IPS-20b (cell line): Measurements from ENCODE around the gene ABLIM1.

Experiments used
- H3K27ac ChIP-seq: one replicate; pipeline ENCODE4 v1.5.1; 2013; ENCODE audit warnings: low read length
- H3K27me3 ChIP-seq: 2 replicates; pipeline ENCODE4 v1.6.1; 2013; ENCODE audit warnings: mild to moderate bottlenecking, low read length, inconsistent platforms; ENCODE audit not compliant: insufficient read depth
- H3K36me3 ChIP-seq: 2 replicates; pipeline ENCODE4 v1.6.1; 2013; ENCODE audit warnings: low read depth, mild to moderate bottlenecking, inconsistent platforms, low read length, moderate library complexity; ENCODE audit not compliant: insufficient read depth
- H3K4me1 ChIP-seq: 2 replicates; pipeline ENCODE4 v1.6.1; 2013; ENCODE audit warnings: mild to moderate bottlenecking, control low read depth, inconsistent platforms, low read length, moderate library complexity; ENCODE audit not compliant: insufficient read depth
- H3K4me3 ChIP-seq: 2 replicates; pipeline ENCODE4 v1.5.1; 2013; ENCODE audit warnings: mild to moderate bottlenecking, low read length, inconsistent platforms
- H3K9ac ChIP-seq: 2 replicates; pipeline ENCODE4 v1.6.1; 2013; ENCODE audit warnings: low read depth, mild to moderate bottlenecking, inconsistent platforms, low read length, moderate library complexity
- H3K9me3 ChIP-seq: 2 replicates; pipeline ENCODE4 v1.6.1; 2013; ENCODE audit warnings: mild to moderate bottlenecking, low read depth, low read length, inconsistent platforms; ENCODE audit not compliant: insufficient read depth

ABLIM1 gene

DNA sequence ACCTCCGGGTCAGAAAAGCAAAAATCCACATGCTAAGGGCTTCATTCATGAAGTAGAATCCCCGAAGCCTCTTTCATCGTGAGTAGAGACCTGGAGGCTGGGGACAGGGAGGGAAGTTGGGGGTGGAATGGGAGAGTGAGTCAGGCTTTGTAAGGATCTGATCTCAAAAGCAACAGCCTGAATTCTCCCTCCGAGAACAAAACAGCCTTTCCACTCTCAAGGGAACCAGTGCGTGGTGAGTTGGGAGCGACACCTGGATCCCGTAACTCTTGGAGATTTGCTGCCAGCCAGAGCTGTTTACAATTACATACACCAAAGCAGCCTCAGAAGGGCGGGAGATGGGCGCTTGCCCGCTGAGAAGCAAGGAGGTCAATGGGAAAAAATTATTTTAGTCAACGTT, 264.6 kb downstream of the ABLIM1 start:
- no peak overlapping the region for H3K27ac ChIP-seq
- peaks cover 6% of the 10 kb centered on the region for H3K4me1 ChIP-seq
- H3K9ac ChIP-seq: no peak overlapping the region
- no peaks in the 10 kb centered on the region for H3K9me3 ChIP-seq
- H3K4me3 ChIP-seq: no peak overlapping the region
- no peaks in the 10 kb centered on the region for H3K36me3 ChIP-seq
- H3K27me3 ChIP-seq: no peaks in the 10 kb centered on the region; the same call in 1 of the 2 replicates

DNA sequence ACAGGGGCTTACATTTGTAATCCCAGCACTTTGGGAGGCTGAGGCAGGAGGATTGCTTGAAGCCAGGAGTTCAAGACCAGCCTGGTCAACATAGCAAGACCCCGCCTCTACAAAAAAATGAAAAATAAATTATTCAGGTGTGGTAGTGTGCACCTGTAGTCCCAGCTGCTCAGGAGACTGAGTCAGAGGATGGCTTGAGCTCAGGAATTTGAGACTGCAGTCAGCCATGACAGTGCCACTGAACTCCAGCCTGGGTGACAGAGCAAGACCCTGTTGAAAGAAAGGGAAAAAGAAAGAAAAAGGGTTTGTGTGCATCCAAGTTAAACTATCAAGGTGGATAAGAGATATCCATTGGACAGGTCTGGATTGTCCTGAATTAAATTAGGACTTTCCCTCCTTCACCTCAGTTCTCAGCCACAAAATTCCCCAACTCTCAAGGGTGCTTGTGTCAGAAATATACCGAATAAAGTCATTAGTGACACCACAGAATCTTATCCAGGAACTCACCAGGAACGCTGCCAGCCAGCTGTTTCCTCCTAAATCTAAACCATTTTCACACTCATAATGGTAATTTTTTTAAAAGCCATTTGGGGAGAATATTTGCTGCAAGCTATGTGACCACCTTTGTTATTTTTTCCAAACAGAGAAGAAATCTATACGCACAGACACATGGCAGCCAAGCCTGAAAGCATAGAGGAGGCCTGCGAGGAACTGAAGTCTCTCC, 265.8 kb downstream of the ABLIM1 start:
- Histone ChIP-seq H3K4me1 (peaks cover 6% of the 10 kb centered on the region), H3K4me3 (no peak overlapping the region), H3K36me3 (no peaks in the 10 kb centered on the region), H3K9ac (no peak overlapping the region), H3K9me3 (no peaks in the 10 kb centered on the region), H3K27ac (no peak overlapping the region), H3K27me3 (no peaks in the 10 kb centered on the region; the same call in 1 of the 2 replicates)

DNA sequence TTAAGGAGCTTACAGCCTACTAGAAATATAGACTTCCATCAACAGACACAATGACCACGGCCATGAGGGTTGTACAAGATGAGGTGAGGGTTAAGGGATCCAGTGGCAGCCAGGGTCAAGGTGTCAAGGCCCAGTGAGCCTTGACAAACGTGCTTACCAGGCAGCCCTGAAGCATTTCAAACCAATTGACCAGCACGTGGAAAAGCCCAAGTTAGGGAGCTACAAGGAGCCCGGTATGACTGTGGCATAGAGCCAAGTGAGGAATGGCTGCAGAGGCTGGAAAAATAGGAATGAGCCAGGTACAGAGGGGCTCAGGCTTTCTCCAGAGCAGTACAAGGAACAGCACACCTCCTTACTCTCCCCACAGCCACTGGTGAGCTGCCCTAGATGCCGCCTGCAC, 266.5 kb downstream of the ABLIM1 start:
- H3K4me1 ChIP-seq: peaks cover 6% of the 10 kb centered on the region
- no peaks in the 10 kb centered on the region for H3K36me3 ChIP-seq
- no peaks in the 10 kb centered on the region for H3K9me3 ChIP-seq
- no peak overlapping the region for H3K4me3 ChIP-seq
- H3K27me3 ChIP-seq: no peaks in the 10 kb centered on the region; the same call in 1 of the 2 replicates
- no peak overlapping the region for H3K9ac ChIP-seq
- H3K27ac ChIP-seq: no peak overlapping the region

DNA sequence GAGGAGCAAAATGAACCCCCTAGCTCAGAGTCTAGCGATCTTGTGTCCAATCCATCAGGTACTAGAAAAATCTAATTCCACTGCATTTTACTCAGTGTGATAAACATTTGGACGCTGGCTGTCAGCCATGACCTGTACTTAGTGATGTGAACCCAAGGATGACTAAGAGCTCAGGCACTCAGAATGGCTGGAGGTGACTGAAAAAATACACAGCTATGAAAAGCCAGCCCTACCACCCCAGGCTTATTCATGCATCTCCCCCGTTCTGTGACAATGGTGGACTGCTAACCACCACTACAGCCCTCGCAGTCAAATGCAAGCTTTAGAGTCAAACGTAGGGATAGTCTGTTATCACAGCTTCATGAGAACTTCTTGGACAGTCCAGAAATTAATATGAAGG, 268.6 kb downstream of the ABLIM1 start:
- no peaks in the 10 kb centered on the region for H3K36me3 ChIP-seq
- H3K4me1 ChIP-seq: peaks cover 6% of the 10 kb centered on the region
- no peak overlapping the region for H3K4me3 ChIP-seq
- no peaks in the 10 kb centered on the region for H3K27me3 ChIP-seq
- no peak overlapping the region for H3K27ac ChIP-seq
- no peaks in the 10 kb centered on the region for H3K9me3 ChIP-seq
- H3K9ac ChIP-seq: no peak overlapping the region

DNA sequence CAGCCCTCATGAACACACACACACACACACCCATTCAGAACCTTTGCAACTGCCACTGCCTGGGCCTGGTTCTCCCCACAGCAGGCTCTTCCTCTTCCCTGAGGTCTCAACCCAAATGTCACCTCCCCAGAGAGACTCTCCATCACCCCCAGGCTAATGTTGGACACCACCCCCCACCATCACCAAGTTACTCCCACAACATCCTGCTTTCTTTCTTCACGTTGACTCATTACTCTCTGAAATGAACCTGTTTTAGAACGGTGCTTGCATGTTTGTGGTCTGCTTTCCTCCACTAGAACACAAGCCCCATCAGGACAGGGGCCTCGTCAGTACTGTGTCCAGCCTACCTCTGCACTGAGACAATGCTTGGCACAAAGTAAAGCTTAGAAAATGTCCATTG, 269.8 kb downstream of the ABLIM1 start:
- H3K4me3 ChIP-seq: no peak overlapping the region
- H3K9ac ChIP-seq: no peak overlapping the region
- no peaks in the 10 kb centered on the region for H3K36me3 ChIP-seq
- H3K4me1 ChIP-seq: peaks cover 4% of the 10 kb centered on the region
- no peak overlapping the region for H3K27ac ChIP-seq
- H3K27me3 ChIP-seq: no peaks in the 10 kb centered on the region
- no peaks in the 10 kb centered on the region for H3K9me3 ChIP-seq

DNA sequence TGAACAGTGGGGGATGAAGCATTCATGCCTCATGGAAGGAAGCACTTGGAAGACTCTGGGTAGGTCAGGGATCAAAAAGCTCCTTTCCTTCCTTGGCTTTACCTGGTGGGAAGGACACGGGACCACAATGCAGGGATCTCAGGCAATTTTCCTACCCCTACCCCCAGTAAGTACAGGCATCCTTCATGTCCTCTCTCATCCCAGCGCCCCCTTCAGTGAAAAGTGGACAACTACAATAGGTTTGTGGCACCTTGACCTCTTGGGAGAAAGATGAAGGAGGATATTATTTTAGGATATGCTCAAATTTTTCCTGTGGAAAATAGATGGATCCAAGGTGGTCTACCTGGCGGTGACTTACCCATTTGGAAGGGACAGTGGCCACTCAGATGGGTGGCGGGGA, 270.3 kb downstream of the ABLIM1 start:
- Histone ChIP-seq H3K4me3 (no peak overlapping the region), H3K9ac (no peak overlapping the region), H3K4me1 (no peaks in the 10 kb centered on the region), H3K9me3 (no peaks in the 10 kb centered on the region), H3K27ac (no peak overlapping the region), H3K36me3 (no peaks in the 10 kb centered on the region), H3K27me3 (no peaks in the 10 kb centered on the region)

DNA sequence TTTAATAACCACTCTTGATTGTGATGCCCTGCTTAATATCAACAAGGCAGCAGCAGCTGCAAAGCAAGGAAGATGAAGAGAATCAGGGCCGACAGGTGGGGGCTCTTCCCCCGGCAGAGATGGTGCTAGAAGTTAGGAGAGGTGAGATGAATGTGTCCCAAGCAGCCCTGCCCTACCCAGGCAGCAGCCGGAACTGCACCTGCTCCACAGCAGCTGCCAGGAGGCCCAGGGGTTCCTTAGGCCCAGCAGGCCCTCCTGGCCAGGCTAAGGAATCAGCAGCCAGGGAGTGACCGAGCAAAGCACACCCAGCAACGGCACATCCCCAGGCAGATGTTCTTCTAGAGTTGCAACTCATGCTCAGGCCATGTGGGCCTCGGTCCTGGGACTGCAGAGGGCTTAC, 271.6 kb downstream of the ABLIM1 start:
- H3K27me3 ChIP-seq: no peaks in the 10 kb centered on the region
- H3K9ac ChIP-seq: no peak overlapping the region
- no peaks in the 10 kb centered on the region for H3K9me3 ChIP-seq
- H3K4me1 ChIP-seq: no peaks in the 10 kb centered on the region
- H3K27ac ChIP-seq: no peak overlapping the region
- no peaks in the 10 kb centered on the region for H3K36me3 ChIP-seq
- no peak overlapping the region for H3K4me3 ChIP-seq

DNA sequence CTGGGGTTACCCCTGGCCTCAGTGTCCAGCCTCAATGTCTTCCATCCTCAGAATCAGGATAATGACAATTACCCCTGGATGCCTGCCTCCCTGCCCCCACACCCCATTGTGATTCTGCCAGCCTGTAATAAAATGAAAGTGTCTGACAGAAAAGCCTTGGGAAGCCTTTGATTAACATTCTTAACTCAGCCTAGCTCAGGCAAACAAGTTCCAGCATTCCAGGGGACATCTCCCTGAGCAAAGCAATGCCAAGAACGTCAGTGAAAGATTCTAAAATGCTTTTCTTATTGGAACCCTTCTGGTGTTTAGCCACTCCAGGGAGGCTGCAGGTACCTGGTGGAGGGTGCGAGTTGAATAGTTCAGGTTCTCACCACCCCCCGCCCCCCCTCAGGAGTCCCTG, 272.5 kb downstream of the ABLIM1 start:
- H3K9ac ChIP-seq: no peak overlapping the region
- H3K36me3 ChIP-seq: no peaks in the 10 kb centered on the region
- no peaks in the 10 kb centered on the region for H3K4me1 ChIP-seq
- H3K9me3 ChIP-seq: no peaks in the 10 kb centered on the region
- no peak overlapping the region for H3K27ac ChIP-seq
- H3K4me3 ChIP-seq: no peak overlapping the region
- H3K27me3 ChIP-seq: no peaks in the 10 kb centered on the region

DNA sequence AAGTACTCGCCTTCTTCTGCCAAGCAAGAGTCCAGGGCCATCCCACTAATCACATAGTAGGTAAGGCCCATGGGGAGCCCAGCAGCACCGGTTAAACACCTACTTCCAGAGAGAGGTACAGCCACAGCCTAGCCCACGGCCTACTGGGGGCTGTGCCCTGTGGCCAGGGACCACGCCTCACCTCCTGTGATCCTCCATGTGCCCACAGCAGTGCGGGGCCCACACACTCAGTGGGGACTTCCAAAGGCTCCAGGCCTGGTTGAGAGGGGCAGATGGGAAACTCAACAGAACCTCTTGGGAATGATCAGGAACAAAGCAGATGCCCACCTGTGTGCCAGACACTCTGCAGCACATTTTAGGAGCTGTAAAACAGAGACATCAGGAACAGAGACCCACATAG, 273.5 kb downstream of the ABLIM1 start:
- Histone ChIP-seq H3K9ac (no peak overlapping the region), H3K9me3 (no peaks in the 10 kb centered on the region), H3K27ac (no peak overlapping the region), H3K36me3 (no peaks in the 10 kb centered on the region), H3K4me1 (no peaks in the 10 kb centered on the region), H3K4me3 (no peak overlapping the region), H3K27me3 (no peaks in the 10 kb centered on the region)

DNA sequence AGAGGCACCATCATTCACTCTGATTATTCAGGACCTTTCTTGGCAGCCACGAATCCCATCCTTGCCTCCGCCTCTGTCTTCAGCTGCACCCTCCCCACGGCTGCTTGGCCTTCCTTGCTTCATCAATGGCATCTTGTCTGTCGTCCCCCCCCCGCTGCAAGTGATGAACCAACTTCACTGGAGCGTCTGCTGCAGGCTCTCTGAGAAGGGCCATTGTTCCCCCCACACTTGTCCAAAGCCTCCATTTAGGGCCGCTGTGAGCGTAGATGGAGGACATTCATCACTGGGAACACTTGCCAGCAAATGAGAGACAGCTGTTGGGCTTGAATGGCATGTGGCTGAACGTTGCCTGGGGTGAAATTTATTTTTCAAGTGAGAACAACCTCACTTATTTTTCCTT, 273.9 kb downstream of the ABLIM1 start:
- Histone ChIP-seq H3K9ac (no peak overlapping the region), H3K27me3 (no peaks in the 10 kb centered on the region), H3K27ac (no peak overlapping the region), H3K36me3 (no peaks in the 10 kb centered on the region), H3K4me3 (no peak overlapping the region), H3K9me3 (no peaks in the 10 kb centered on the region), H3K4me1 (no peaks in the 10 kb centered on the region)
